Activated gamma-delta T cell (primary cell): Measurements from ENCODE around the gene RSAD1.

Experiments
- DNase-seq: peaks from one replicate; lab custom pipeline; 2025; lab: John Stamatoyannopoulos, UW

The RSAD1 gene

DNA sequence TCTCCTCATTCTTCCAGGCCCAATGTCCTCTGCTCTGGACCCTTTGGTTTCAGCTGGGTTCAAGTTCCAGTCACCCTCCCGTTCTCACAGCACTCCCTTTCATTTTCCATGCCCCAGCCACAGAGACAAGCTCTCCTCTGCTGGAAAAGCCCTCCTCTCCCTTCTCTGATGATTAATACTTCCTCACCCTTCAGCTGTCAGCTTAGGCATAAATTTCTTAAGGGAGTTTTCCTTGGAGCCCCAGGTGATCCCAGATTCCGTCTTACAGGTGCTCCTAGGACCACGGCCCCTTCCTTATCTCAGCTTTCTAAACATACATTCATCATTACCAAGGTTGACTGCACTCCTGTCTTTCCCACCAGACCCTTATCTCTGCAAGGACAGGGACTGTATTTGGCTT, 20.4 kb upstream of the RSAD1 start:
- no peak for DNase-seq

DNA sequence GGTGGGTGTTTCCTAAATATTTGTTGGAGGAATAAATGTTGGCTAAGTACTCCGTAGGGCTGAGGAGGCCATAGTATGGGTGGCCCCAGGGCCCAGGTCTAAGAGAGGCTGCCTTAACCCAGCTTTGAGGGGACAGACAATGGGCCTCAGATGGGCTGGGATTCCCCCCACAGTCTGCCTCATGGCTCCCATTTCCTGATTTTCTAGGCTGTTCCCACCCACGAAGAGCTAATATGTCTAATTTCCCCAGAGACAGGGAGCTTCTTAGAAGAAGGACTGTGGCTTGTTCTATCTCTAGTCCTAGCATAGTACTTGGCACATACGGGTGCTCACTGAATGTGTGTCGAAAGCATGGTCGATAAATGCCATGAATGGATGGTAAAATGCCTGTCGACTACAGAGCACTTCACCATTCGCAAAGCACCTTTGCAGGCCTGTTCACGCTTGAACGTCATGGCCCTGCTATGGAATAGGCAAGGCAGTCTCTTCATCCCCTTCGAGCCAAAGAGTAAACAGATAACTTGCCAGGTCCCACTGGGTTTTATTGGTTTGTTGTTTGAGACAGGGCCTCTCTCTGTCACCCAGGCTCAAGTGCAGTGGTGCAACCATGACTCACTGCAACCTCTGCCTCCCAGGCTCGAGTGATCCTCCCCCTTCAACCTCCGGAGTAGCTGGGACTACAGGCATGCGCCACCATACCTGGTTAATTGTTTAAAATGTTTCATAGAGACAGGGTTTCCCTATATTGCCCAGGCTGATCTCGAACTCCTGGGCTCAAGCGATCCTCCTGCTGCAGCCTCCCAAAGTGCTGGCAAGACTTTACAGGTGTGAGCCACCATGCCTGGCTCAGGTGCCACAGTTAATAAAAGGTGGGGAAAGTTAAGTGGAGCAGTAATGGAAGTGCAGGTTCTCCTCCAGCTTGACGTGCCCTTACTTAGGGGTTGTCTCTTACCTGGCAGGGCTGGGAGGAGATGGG, 19.7 kb upstream of the RSAD1 start:
- DNase-seq = no peak

DNA sequence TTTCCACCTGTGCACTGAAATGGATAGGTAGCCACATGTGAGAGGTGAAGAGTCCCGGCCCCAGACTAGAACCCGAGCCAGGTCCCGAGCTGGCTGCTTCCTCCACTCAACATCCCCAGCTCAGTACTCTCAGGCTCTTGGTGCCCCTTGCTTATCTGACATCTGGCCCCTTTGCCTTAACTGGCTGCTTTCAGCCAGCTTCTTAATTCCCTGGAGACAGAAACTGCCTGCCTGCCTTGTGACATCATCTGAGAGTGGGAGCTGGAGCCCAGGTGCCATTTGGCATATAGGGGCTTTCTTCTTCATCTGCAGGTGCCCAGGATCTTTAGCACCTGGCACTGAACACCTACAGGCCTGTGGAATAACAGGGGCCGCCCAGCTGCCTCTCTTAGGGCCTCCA, 18.9 kb upstream of the RSAD1 start:
- DNase-seq = no peak

DNA sequence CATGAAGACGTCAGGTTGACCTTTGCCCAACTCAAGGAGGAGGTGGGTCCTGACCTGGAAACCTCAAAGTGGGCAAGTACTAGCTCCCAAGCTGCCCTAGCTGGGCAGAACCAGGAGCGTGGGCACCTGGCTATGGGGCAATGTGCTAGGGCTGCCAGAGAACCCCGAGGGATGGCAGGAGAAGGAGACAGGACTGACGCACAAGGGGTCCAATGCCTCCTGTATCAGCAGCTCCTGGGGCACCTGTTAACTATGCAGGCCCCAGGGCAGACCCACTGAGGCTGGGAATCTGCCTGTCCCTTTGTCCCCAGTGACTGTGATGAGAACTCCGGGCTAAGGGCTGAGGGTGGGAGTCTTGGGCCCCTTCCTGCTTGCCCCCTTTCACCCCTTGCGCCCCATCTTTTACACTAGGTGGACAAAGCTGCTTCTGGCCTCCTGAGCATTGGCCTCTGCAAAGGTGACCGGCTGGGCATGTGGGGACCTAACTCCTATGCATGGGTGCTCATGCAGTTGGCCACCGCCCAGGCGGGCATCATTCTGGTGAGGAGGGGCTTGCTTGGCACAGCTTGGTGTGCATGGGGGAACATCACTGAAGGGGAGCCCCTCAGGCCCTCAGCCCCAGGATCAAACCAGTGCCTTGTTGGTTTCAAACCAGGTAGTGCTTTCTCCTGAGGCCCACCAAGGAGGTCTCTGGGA, 17.7 kb upstream of the RSAD1 start:
- no peak for DNase-seq

DNA sequence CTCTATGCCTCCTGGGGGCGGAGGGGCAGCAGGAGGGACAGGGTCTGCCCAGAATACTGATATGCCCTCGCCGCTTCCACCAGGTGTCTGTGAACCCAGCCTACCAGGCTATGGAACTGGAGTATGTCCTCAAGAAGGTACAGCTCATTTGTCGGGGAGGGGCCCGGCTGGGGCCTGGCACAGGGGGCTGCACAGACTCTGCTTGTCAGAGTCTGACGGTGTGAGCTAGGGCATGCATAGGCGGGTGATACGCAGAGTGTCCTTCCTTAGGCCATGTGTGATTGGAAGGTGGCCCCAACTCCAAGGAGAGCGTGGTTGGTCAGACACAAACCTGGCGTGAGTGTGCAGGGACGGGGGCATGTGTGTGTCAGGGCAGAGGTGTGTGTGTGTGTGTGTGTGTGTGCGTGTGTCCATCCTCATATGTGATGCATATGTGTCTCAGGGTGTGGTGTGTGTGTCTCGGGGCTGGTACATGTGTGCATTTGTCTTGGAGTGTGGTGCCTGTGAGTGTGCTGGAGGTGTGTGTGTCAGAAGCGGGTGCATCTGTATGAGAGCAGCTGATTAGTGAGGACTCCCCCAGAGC, 17.0 kb upstream of the RSAD1 start:
- DNase-seq = no peak

DNA sequence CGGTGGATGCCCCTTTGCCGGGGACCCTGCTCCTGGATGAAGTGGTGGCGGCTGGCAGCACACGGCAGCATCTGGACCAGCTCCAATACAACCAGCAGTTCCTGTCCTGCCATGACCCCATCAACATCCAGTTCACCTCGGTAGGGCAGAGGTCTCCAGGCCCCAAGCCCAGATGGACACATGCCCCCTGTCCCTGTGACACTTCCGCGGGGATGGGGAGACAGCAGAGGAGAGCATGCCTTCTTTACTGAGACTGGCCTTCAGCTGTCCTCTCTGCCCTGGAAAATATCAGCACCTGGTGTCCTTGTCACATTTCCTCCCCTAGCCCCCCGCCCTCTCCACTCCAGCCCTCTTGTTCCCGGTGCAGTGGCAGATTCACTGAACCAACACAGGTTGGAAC, 16.2 kb upstream of the RSAD1 start:
- DNase-seq = no peak

DNA sequence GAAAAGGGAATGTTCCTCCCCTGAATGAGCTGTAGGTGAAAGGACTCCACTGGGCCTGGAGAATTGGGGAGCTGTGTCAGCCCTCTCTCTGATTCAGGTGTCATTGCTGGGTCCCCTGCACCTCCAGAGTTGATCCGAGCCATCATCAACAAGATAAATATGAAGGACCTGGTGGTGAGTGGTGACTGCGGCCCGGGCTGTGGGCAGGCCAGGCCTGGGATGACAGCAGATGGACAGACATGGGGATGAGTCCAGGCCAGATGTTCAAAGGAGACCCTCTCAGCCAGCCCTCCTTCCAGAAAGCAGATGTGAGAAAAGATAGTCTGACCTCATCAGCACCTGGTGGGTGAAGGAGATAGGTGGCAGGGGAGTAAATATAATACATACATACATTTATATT, 14.5 kb upstream of the RSAD1 start:
- no peak for DNase-seq

DNA sequence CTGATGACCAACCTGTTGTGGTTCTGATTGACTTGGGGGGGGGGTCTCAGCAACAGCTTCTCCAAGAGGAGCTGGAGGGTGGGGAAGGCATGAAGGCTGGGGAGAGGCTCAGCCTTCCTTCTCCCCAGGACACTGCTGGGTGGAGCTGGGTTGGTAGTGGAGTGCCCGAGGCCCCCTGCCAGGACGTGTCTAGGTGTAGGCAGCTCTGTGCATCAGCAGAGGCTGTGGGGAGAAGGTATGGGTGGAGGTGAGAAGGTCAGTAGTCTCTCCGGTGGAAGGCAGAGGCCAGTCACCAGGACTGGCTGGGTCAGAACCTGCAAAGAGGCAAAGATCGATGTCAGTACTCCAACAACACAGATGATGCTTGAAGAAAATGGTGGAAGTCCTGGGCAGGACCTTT, 13.9 kb upstream of the RSAD1 start:
- no peak for DNase-seq

DNA sequence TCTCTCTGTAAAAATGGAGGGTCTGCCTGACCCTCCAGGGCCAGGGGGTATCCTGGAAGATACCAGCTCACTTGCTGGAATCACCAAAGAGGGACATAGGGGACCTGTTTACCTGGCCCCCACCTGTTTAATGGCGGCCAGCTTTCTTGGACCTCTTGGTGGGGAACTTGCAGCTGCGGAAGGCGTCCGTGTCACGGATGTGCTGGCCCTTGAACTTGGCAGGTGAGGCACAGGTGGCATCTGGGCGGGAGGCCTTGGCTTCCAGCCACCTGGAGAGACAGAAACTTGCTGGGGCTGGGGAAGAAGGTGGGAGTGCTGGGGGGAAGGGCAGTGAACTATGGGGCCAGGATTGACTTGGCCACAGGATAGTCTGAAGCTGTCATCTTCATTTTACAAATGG, 13.5 kb upstream of the RSAD1 start:
- no peak for DNase-seq

DNA sequence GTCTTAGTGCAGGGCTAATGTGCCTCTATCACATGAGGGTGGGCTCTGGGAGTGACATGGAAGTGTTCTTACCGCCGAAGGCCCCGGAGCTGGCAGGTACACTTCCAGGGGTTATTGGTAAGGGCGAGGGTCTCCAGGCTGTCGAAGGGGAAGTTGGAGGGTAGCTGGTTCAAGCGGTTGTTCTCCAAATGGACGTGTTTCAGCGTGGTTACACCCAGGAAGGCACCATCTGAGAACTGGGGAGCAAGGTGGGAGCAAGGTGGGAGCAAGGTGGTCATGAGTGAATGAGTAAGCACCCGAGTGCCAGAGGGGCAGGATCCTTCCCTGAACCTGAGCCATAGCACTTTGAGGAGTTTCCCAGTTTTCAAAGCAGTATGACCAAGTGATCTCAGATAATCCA, 13.0 kb upstream of the RSAD1 start:
- no peak for DNase-seq

DNA sequence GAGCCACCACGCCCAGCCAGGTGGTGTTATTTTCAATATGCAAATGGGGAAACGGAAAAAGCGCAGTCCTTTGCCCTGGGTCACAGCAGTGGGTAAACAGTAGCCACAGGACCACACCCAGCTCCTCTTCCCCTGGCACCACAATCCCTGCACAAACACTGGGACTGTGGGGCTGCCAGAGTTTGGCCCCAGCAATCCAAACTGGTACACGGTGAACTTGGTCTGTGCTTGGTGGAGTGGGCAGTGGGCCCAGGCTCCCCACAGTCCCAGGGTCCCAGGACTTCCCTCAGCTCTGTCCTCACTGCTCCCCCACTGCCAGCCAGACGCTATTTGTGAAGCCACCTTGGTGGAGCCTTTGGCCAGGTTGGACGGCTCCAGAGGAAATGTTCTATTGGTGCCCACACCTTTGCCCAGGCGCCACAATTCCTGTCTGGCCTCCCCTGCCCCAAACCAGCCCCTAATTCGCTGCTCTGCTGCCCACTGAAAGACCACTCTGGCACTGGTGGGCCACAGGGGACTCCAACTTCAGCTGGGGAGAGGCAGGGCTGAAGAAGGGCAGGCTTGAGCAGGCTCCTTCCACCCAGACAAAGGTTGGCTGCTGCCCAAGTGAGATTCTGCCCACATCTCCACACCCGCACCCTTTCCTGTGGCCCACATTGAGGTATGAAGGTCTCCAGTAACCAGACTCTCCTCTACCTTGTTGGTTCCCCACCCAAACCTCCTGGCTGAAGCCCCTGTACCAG, 12.1 kb upstream of the RSAD1 start:
- DNase-seq = no peak

DNA sequence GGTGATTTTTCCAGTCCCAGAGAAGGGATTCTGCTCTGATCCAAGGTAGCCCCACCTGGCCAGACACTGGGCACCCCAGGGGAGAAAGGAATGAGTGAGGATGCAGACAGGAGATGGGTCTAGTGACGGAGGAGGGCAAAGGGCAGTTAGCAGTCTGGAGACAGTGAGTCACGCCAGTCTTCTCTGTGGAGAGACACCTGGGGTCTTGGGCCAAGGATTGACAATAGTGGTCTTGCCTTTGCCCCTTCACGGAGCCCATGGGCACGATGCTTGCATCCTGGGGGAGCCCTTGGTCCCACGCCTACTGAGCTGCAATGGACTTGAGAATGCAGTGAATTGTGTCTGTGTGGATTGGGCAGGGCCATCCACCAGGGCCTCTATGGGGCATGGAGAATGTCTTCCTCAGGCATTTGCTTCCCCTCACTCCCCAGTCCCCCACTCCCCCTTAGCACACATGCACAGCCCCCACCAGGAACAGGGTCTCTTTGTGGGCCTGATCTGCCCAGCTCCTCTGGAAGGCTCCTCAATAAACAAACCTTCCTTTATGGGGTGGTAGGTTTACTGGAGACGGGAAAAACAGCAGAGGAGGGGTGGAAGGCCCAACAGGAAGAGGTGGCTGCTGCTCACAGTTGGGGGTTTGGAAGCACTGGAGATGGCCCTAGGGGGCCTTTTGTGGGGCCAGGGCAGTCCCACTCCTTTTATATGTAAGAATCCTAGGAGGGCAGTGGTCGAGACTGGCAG, 11.4 kb upstream of the RSAD1 start:
- no peak for DNase-seq

DNA sequence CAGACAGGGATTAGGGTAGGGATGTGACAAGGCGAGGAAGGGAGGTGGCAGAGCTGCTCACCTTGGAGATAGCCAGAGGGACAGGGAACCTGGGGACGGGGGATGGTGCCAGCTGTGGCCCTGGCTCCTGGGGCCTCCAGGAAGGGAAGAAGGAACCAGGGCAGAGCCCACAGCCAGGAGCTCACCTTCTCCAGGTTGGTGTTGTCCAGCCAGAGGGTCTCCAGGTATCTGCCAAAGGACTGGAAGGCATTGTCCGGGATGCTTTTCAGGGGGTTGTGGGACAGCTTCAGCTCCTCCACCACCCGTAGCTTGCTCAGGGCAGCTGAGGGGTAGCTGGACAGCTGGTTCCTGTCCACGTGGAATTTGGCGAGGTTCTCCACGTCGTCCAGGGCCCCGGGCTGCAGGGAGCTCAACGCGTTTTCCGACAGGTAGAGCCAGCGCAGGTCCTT, 10.8 kb upstream of the RSAD1 start:
- DNase-seq = no peak

DNA sequence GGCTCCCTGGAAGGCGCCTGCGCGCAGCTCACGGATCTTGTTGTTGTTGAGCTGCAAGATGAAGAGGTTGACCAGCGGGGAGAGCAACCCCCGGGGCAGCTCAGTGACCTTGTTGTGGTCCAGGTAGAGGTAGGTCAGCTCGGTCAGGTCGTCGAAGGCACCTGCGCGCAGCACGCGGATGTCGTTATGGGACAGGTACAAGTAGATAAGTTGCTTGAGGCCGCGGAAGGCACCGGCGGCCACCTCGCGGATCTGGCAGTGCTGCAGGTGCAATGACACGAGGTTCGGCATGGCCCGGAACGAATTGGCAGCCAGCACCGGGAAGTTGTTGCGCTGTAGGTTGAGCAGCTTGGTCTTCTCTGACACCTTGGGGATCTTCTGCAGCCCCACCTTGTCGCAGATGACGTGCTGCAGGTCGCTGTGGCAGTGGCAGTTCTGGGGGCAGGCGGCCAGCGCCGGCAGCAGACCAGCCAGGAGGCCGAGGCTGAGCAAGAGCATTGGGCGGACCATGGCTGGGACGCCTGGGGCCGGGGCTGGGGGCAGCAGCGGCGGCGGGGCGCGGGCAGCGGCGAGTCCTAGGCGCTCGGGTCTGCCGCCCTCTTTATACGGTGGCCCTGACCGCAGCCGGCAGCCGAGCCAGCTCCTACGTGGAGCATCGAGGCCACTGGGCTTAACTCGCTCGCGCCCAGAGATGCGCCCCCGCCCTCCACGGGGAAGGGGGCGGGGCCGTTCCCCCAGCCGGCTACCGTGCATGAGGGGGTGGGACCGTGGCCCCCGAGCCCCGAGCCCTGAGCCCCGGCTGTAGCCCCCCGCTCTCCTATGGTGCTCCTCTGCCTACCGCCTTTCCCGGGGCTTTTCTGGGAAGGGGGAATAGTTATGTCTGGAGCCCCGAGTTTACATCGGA, 10.1 kb upstream of the RSAD1 start, which contains the start of gene CHAD:
Gene CHAD, minus strand, starts transcription at position 577 of the 904 bp plus-strand sequence. Its CDS starts 67 bp downstream, at position 510.
- DNase-seq = no peak

DNA sequence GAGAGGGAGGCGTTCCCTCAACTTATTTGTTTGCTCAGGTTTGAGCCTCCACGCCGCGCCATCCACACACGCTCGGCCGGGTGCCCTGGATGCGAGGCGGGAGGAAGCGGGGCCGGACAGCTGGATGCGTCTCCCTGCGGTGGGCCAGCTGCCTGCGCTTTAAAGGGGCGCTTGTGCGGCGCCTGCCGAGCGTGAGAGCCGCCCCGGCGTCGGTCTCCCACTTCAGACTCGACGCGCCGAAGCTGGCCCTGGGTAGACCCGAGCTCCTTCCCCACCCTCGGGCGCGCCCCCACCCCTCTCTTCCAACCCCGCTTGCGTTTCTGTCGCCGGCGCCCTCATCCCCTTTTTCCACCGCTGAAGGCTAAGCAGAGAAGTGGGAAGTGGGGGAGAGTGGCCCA, 9.5 kb upstream of the RSAD1 start:
- DNase-seq = no peak

DNA sequence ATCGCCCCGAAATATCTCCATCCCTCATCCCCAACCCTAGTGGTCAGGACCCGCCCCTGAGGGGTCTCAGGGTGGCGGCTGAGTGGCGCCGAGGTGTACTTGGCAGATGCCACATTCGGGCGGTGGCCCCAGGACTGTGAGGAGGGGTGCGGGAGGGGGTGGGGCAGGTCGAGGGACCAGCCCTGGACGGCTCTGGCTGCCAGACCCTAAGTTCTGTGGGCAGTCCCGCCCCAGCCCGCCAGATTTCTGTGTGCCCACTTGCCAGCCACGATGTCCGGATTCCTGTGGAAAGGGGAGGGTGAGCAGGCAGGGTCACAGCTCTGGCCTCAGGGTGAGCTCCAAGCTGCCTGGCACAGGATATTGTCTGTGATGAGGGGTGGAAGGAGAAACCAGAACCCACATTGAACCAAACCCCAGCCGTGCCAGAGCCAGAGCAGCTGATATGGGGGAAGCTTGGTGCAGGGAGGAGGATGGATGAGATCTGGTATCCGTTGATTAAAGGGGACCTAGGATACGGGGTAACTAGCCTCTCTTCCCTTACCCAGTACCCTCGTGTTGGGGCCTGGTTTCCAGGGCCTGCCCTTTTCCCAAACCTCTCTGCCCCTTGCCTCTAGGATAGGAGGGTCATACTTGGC, 8.9 kb upstream of the RSAD1 start:
- no peak for DNase-seq

DNA sequence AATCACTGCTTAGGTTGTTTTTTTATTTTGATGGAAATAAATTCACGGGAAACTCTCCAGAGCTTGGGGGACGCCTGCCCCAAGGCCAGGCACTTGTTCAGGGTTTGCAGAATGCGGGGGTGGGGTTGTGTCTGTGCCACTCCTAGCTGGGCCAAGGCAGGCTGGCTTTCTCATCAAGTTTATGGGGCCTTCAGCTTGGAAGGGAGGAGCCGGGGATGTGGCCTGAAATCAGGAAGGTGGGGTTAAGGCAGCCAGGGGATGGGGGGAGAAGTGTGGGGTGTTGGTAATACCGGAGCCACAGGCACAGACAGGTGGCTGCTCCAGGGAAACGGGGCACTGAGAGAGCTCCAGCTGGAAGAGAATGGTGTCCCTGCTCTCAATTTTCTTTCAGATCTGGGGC, 8.2 kb upstream of the RSAD1 start:
- no peak for DNase-seq

DNA sequence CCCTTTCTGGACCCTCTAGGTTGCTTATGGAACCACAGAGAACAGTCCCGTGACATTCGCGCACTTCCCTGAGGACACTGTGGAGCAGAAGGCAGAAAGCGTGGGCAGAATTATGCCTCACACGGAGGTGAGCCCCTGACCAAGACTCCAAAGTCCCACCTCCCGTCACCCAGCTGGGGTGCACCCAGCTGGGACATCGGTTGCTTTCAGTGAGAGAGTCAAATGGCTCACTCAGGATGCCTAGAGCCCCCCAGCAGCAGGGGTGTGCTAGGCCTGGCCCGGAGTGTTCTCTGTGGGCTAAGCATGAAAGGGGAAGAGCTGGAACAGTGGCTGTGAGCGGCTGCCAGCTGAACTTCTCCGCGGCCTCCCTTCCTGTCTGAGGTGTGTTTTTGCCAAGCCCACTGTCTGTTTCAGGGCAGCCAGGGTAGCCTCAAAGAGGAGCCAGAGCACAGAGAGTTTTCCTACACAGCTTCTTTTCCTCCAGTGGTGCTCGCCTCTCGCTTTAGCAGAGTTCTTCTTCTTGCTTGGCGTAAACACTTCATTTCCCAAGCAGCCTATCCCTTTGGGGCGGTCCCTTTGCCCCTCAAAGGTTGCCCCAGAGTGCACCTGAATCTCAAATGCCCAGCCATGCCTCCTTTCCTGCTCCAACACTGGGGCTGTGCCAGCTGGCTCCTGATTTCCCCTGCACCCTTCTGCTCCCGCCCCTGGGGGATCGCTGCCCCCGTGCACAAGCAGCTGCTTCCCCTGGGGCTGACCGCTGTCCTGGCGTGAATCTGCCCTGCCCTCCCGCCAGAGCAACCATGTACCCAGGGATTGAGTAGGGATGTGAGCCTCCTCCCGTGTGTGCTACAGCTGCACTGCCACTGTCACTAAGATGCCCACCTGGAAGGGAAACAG, 7.4 kb upstream of the RSAD1 start:
- DNase-seq = no peak

DNA sequence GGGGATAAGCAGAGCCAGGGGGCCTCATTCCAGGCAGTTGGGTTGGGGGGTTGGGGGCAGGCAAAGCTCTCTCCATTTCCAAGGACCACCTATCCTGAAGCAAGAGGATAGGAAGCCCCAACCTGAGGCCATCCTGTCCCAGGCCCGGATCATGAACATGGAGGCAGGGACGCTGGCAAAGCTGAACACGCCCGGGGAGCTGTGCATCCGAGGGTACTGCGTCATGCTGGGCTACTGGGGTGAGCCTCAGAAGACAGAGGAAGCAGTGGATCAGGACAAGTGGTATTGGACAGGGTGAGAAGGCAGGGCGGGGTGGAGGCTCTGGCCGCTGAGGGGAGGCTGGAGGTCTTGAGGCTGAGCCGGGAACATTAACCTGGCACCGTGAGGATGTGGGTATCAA, 6.4 kb upstream of the RSAD1 start:
- no peak for DNase-seq
